ENCODE data around the gene TBCD. TPM values are rescaled to one million over a fixed set of nuclear protein-coding genes. Genes with fewer than 3 reads are reported as not detected.

The TBCD gene
- total RNA-seq, 1 experiment from 2014 or later: 129 TPM

GRCh38 chr17:82789051-82789592 is 37.3 kb downstream of the TBCD start:
- H3K27ac ChIP-seq (ENCODE audit: insufficient read length, low read depth, low read length): no peak overlapping the region
- H4K5ac ChIP-seq (ENCODE audit: insufficient read length, low read depth, low read length): no peak overlapping the region
- H3K56ac ChIP-seq (ENCODE audit: insufficient read length, low read depth, low read length): no peak overlapping the region
- no peak overlapping the region for H3K4me3 Mint-ChIP-seq
- H3K4ac ChIP-seq (ENCODE audit: low read depth, low read length): no peak overlapping the region
- H2BK15ac ChIP-seq (ENCODE audit: low read depth, low read length): no peak overlapping the region
- no peaks in the 10 kb centered on the region for H4K20me1 ChIP-seq (ENCODE audit: control insufficient read depth, insufficient read depth, insufficient read length)
- no peaks in the 10 kb centered on the region for H3K27me3 ChIP-seq (ENCODE audit: insufficient read depth, low read length)
- peak overlapping the region in 1 of 3 experiments; percentile 14; a peak in 2 of 7 replicates for H3K27ac Mint-ChIP-seq
- H4K91ac ChIP-seq (ENCODE audit: insufficient read length, low read depth, low read length): no peak overlapping the region
- no peak overlapping the region for H3K9ac ChIP-seq (ENCODE audit: extremely low read depth, insufficient read length, low read length)
- no peak for TF ChIP-seq CTCF (conservative IDR thresholded peaks at IDR 0.05)
- H3K14ac ChIP-seq (ENCODE audit: insufficient read depth, low read length): no peak overlapping the region
- H3K18ac ChIP-seq (ENCODE audit: insufficient read length, low read depth, low read length): no peak overlapping the region
- no peak overlapping the region for H2AK5ac ChIP-seq (ENCODE audit: insufficient read length, low read length)
- no peak overlapping the region for H3K23ac ChIP-seq (ENCODE audit: insufficient read length, low read depth, low read length)
- no peak overlapping the region for H2AFZ ChIP-seq (ENCODE audit: low read length)
- WGBS (ENCODE audit: extremely low coverage, insufficient read length, low lambda C conversion rate): no CpG with 5 or more reads among the region's 19 CpGs
- H3K23me2 ChIP-seq (ENCODE audit: insufficient read length, low read depth, low read length, poor library complexity, severe bottlenecking): no peaks in the 10 kb centered on the region
- H2BK12ac ChIP-seq (ENCODE audit: insufficient read length, low read depth, low read length): no peak overlapping the region
- no peak overlapping the region for H2BK120ac ChIP-seq (ENCODE audit: low read depth, low read length, poor library complexity, severe bottlenecking)
- H3T11ph ChIP-seq (ENCODE audit: low read length): no peak overlapping the region
- H3K9me3 ChIP-seq (ENCODE audit: control insufficient read depth, low read depth, low read length): no peaks in the 10 kb centered on the region
- H4K8ac ChIP-seq (replicated peaks; ENCODE audit: insufficient read length, low read depth, low read length): no peak overlapping the region
- no peak for DNase-seq
- no peak overlapping the region for H3K4me2 ChIP-seq (ENCODE audit: insufficient read depth, insufficient read length, low read length)
- peaks cover 21 to 37% (median 28%) of the 10 kb centered on the region in 3 experiments for H3K36me3 Mint-ChIP-seq (ENCODE audit: insufficient read depth in 1 of 3, low read depth in 3 of 3)
- no peaks in the 10 kb centered on the region for H3K79me1 ChIP-seq (ENCODE audit: insufficient read depth, low read depth, low read length, poor library complexity, severe bottlenecking)
- H3K4me1 Mint-ChIP-seq: peaks cover 0 to 4% of the 10 kb centered on the region in 2 experiments; a peak in 1 of 4 replicates
- no peaks in the 10 kb centered on the region; the same call in 1 of the 2 replicates for H3K79me2 ChIP-seq (ENCODE audit: insufficient read depth, low read length)
- H3K27me3 Mint-ChIP-seq (ENCODE audit: low read depth): no peaks in the 10 kb centered on the region
- no peaks in the 10 kb centered on the region for H3K4me1 ChIP-seq (ENCODE audit: insufficient read depth, low read length)
- H3K9me3 Mint-ChIP-seq: no peaks in the 10 kb centered on the region; a peak in 1 of 5 replicates
- H2BK5ac ChIP-seq (ENCODE audit: insufficient read length, low read length): no peak overlapping the region
- H2BK20ac ChIP-seq (ENCODE audit: low read depth, low read length, poor library complexity, severe bottlenecking): no peak overlapping the region
